Activated gamma-delta T cell treated with Interleukin-2 at 50 U/mL for 16 hours (primary cell): ENCODE measurements around the gene PRXL2A.
"Not testable (repeated sequence)": the region's sequence is repeated elsewhere in the genome, so short reads cannot be mapped to it uniquely, and the experiment has no call there.

ENCODE experiments used
- DNase-seq: peaks from one replicate; pipeline ENCODE4 v3.0.0-alpha.2; 2020

PRXL2A gene, protein sequence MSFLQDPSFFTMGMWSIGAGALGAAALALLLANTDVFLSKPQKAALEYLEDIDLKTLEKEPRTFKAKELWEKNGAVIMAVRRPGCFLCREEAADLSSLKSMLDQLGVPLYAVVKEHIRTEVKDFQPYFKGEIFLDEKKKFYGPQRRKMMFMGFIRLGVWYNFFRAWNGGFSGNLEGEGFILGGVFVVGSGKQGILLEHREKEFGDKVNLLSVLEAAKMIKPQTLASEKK

DNA sequence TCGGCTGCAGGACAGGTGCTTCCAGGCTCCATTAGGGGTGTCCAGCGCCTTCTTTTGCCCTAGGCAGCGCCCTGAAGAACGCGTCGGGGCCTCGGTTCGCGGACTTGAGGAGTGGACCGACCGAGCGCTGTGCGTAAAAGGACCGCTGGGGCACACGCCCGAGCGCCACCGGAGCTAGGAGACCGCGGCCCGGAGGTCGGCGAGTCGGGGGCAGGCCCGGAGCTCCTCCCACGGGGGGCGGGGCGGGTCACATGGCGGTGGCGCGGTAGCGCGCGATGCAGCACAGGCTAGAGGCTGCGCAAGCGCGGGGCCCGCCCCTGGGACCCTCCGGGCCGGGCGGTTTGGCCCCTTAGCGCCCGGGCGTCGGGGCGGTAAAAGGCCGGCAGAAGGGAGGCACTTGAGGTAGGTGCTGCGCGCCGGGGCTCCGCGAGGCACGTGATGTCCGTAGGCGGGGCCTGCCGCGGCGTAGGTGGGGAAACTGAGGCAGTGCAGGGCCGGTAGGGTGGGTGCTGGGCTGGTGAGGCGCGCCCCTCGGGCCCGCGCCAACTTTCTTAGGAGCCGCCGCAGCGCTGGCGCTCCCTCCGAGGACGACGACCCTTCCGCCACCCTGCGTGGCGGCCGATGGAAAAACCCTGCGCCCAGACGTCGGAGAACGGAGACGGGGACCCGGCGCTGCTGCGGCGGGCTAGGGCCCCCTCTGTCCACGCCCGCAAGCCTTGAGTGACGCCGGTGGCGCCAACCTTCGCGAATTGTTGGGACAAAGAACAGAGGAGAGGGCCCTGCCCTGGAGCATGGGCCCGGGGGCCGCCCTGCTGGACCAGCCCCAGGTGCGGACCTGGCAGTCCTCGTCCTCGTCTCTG is at the start of gene PRXL2A:
TSS of gene PRXL2A (plus strand) at position 310 of the 860 bp plus-strand sequence. CDS start 11,917 bp downstream, outside the sequence.
- peak; percentile 80 for DNase-seq

DNA sequence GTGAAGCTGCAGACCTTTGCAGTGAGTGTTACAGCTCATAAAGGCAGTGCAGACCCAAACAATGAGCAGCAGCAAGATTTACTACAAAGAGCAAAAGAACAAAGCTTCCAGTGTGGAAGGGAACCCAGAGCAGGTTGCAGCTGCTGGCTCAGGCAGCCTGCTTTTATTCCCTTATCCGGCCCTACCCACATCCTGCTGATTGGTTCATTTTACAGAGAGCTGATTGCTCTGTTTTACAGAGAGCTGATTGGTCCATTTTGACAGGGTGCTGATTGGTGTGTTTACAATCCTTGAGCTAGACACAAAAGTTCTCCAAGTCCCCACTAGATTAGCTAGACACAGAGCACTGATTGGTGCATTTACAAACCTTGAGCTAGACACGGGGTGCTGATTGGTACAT is 49.4 kb upstream of the PRXL2A start:
- not testable (repeated sequence) for DNase-seq

DNA sequence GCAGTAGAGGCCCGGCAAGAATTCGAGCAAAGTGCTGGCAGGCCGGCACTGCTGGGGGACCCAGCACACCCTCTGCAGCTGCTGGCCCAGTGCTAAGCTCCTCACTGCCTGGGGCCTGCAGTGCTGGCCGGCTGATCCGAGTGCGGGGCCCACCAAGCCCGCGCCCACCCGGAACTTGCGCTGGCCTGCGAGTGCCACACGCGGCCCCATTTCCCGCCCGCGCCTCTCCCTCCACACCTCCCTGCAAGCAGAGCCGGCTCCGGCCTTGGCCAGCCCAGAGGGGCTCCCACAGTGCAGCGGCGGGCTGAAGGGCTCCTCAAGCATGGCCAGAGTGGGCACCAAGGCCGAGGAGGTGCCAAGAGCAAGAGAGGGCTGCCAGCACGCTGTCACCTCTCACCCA is 48.7 kb upstream of the PRXL2A start:
- no peak for DNase-seq

DNA sequence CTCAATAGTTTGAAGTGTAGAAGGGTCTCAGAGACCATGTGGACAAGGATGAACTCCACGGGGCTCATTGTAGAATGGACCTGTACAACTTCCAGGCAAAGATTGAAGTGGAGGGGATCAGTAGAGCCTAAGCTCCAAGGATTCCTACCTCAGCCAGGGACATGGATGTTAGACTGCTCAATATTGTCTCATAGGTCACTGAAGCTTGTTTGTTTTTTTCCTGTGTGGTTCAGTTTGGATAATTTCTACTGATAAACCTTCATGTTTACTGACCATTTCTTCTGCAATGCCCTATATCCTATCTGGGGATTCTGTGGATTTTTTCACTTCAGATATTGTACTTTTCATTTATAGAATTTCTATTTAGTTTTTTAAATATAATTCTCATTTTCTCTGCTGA is 42.8 kb upstream of the PRXL2A start:
- DNase-seq: no peak

DNA sequence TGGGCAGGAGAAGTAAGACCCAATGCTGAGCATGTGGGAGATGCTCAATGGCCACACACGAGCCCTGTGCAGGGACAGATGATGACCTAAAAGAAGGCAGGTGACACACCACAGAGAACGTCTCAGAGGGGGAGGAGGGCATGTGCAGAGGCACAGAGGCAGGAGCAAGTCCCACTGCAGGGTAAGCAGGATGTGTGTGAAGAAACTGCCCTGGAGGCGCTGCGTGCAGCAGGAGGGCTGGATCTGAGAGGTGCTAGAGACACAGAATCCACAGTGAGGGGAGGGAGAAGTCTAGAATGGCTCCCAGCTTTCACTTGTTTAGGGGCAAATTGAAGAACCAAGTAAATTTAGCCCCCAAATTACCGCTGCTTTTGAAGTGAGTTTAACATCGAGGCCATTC is 36.9 kb upstream of the PRXL2A start:
- no peak for DNase-seq

DNA sequence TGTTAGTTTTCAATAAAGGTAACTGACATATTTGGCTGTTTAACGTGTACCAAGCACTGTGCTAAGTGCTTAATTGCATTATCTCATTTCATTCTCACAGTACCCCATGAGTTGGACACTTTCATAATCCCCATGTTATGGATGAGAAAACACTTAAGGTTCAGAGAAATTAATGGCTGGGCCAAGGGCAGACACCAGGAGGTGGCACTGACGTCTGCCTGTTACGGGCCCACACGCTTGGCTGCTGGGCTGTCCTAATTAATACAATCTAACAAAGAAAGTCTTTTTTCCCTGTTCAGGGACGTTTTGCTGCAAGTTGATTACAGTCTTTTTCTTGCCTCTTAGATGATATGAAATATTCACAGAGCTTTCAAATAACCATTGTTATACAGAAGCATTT is 35.7 kb upstream of the PRXL2A start:
- DNase-seq: no peak

DNA sequence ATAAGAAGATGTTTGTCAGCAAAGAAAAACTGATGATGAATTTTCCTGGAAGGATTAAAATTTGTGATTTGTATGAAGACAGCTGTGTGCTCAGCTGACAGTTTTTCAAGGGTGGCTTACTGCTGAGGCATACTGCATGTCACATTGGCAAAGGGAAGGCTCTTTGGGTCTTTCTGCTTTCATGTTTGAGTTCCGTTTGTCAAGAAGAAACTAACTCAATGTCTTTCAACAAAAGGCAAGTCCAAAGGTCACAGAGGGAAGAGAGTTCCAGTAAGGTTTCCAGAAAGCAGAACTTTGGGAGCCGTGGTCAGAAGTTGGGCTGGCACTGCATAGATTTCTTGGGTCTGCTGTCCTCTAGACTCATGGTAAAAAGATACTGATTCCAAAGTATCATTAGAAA is 34.8 kb upstream of the PRXL2A start:
- DNase-seq: no peak

DNA sequence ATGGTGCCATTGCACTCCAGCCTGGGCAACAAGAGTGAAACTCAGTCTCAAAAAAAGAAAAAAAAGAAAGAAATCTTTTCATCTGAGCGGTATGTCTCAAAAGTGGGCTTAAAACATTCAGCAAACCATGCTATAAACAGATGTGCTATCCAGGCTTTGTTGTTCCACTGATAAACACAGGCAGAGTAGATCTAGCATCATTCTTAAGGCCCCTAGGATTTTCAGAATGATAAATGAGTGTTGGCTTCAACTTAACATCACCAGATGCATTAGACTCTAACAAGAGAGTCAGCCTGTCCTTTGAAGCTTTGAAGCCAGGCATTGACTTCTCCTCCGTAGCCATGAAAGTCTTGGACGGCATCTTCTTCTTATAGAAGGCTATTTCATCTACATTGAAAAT is 28.6 kb upstream of the PRXL2A start:
- no peak for DNase-seq

DNA sequence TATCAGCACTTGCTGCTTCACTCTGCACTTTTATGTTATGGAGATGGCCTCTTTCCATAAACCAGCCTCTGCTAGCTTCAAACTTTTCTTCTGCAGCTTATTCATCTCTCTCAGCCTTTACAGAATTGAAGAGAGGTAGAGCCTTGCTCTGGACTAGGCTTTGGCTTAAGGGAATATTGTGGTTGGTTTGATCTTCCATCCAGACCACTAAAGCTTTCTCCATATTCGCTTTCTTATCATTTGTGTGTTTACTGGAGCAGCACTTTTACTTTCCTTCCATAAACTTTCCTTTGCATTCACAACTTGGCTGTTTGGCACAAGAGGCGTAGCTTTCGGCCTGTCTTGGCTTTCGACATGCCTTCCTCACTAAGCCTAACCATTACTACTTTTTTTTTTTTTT is 28.2 kb upstream of the PRXL2A start:
- DNase-seq: no peak

DNA sequence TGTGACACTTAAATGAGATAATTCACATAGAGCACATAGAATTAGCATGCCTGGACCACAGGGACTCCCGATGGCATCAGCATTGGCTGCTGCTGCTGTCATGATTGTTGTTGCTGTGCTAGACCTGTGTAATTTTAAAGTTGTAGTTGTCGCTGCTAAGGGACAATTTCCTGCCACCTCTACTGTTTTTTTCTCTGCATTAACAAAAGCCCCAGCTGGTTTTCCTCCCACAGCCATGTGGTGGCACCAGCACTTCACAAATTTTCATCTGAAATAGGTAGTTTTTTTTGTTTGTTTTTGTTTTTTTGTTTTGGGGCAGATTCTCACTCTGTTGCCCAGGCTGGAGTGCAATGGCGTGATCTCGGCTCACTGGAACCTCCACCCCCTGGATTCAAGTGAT is 25.4 kb upstream of the PRXL2A start:
- DNase-seq: peak; percentile 48

DNA sequence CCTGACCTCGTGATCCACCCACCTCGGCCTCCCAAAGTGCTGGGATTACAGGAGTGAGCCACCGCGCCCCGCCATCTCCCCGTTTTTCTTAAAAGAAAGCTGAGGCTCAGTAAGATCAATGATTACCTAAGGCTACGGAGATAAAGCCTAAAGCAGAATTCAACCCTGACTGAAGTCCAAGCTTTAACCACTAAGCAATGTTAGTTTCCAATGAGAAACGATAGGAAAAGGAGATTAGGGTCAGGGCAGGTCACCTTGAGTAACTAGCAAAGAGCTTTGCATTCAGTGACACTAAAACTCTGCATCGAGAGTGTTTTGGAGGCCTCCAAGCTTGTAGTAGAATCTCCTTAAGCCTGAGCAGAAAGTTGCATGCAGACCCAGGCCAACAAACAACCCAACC is 17.6 kb upstream of the PRXL2A start:
- DNase-seq: no peak

DNA sequence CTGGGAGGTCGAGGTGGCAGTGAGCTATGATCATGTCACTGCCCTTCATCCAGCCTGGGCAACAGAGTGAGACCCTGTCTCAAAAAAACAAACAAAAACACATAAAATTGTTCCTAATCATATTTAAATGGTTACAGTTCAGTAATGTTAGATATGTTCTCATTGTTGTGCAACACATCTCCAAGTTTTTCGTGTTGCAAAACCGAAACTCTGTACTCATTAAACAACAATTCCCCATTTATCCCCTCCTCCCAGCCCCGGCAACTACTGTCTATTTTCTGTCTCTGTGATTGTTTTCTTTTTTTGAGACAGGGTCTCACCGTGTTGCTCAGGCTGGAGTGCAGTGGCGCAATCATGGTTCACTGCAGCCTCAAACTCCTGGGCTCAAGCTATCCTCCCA is 16.1 kb upstream of the PRXL2A start:
- DNase-seq: no peak

DNA sequence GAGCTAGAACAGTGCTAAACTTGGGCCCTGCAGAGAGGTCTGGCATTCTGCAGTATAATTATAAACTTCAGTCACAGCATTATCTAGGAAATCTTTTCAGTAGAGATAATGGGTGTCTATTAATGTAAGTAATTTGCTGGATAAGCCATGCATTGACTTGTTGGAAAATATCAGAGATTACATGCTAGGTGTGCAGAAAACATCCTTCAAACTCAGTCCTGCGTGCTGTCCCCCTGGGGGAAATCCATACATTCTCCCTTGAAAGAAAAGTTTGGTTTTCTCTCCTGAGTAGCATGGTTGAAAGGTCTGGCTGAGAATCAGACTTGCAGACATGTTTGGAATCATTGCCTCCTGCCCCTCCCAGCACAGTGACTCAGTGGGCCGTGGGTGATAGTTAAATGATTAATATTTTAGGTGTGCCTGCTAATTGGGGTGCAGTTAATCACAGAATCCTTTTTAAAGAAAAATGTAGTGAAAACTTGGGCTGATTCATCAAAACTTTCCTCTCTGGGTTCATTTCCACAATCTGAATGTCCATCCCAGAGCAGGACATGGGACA is 13.9 kb upstream of the PRXL2A start:
- no peak for DNase-seq

DNA sequence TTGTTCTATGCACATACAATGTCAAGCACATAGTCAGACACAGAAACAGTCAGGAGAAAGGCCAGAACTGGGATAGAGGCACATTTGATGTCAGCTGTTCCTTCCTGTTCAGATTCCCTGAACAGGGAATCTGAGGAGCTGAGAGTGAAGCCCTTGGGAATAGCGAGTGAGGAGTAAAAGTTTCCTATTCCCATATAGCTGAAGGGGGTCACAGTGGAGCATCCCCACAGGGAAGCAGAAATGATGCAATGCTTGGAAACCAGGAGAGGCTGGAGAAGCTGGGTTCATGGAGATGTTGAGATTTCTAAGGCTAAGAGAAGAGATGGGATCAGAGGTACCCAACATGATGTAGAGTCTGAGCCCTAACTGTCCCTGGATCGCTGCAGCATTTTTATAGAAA is 11.3 kb upstream of the PRXL2A start:
- no peak for DNase-seq

DNA sequence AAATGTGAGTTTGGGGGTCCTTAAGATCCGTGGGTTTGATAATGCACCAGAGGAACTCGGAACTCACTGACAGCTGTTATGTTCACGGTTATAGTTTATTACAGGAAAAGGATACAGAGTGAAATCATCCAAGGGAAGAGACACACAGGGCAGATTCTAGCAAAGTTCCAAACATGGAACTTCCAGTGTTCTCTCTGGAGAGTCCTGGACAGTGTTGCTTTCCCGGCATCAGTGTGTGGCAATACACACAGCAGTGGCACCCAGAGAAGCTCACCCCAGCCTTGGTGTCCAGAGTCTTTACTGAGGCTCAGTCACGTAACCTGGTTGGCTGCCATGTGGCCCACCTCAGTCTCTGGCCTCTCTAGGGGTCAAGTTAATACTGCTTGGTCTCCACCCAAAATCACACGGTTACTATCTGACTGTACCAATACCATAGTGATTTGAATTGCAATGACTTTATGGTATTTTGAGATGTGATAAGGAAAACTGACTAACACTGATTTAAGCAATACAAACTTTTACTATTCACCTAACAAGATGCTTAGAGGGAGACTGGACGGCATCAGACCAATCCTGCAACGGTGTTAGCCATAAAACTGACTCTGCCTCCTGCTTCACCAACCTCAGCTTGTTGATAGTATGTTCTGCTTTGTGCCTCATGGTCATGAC is 8.1 kb upstream of the PRXL2A start:
- DNase-seq: no peak

DNA sequence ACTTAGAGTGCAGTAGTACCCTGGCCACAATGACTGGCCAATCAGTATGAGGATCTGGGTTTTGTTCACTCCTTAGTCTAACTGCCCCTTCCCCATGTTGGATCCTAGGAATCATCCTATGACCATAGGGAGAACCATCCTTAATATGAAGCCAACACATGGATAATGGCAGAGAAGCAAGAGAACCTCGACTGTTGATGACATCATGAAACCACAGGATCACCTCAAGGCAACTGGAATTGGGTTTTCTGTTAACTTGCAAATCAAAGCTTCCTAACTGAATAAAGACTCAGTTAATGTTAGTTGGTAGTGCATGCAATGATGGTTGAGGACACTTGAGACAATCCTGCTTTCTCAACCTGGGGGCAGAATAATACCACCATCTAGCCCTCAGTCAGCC is 3.3 kb upstream of the PRXL2A start:
- no peak for DNase-seq

DNA sequence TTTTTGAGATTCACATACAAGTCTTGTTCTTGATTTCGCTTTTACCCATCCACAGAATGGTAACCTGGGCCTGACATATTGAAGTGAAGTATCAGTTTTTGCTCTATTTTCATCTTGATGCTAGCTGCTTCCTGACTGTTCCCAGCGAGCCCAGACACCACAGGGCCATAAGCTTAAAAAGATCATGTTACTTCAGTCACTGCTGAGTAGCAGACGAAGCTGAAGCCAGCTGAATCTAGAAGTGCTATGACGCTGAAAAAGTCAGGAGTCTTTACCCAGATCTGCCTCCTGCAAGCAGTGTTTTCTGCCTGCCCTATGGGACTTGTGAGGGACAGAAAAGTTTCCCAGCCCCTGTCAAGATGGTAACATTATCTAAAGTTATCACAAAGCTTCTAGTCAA is 2.7 kb upstream of the PRXL2A start:
- no peak for DNase-seq

DNA sequence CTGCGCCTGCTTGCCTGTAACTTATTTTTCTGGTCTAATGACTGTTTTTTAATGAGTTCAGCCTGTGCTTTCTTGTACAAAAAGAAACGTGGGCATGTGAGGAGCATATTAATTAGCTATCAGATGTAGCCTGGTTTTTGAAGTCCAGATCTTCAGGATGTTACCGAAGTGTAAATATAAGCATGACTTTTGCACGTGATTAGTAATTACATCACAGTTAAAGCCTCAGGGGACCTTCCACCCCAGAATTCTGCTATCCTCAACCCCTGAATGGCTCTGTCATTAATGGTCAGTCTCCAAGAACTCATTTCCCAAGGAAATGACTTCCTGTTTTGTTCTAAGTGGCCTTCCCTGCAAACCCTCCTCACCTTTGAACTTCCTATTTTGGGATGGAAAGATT is 2.1 kb upstream of the PRXL2A start:
- no peak for DNase-seq

DNA sequence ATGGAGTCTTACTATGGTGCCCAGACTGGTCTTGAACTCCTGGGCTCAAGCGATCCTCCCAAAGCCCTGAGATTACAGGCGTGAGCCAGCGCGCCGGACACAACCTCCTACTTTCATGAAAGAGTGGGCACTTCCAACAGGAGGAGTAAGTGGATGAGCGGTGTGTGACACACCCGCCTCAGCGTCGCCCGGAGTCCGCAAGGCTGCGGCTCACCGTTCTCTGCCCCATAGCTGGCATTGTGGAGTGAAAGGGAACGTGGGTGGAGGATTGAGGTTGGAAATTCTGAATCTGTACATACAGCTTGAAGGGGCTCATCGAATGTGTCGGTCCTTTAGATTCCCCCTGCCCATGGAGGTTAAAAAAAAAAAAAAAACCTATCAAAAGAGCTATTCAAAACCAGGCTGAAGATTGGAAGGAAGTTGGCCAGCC is 524 bp upstream of the PRXL2A start:
- no peak for DNase-seq

DNA sequence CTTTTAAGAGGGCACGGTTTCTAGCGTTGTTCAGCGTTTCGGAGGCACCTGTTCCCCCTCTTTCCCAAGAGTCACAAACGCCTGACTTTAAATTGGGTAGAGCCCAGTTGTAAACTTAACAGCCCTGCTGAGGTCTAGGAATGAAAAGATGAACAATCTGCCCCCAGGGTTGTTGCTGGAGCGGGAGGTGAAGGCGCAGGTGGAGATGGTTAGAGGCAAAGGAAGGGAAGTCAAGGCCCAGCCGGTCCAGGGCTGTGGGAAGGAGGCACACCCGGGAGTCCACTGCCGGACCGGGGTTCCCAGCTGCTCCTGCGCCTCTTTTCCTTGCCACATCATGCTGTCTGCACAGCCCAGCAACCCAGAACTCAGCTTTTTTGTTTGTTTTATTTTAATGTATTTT is 770 bp downstream of the PRXL2A start:
- DNase-seq: no peak

DNA sequence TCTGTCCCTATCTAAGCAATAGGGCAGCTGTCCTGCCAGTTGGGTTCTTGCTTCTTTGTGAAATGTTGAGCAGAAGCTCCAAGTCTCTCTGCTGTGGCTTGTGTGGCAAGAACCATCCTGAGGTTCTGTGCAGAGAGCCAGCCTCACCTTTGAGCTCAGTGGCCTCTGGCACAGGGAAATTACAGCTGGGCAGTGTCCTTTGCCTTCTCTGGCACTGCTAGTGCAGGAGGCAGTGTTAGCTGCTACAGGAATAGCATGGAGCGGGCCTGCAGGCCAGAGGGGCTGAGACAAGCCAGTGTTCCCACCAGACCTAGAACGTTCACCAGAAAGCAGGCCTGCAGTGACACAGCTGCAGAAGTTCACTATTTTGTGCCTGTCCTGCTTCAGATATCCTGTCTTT is 1.8 kb downstream of the PRXL2A start:
- DNase-seq: no peak

DNA sequence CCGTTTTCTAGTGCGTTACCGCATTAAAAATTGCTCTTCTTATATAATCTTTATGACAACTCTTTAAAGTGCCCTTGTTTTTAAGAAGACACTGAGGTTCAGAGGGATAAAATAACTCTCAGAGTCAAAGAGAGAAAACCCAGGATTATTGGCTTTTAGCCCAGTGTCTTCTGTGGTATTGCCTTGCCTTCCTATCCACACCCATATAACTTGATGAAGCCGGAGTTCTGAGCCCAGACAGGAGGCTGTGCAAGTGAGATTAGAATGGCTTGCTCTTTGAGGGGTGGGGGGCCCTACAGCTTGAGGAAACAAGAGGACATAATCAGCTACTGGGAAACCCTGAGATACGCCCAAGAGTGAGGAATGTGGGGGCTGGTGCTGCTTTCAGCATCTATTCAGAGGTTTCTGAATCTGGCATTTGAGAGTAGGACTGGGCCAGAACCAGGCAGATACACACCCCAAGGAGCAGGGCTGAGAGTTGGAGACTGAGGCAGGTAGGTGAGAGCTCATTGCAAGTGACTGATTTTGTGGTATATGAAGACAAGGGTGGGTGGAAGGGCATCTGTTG is 2.3 kb downstream of the PRXL2A start:
- DNase-seq: no peak

DNA sequence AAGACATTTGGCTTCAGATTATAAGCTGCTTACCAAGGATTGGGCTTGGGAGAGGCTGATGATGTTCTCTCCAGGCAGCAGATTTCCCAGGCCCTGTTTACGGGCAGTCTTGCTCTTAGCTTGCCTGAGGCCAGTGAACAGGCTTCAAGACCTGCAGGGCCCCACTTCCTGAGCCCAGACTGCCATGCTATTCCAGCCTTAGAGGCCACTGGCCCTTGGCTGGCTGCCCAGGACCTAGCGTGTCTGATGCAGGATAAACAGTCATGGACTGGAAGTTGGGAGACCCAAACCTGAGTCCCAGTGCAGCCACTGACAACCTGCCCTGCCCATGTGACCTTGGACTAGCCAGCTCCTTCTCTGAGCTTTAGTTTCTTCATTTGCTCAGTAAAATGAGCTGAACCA is 2.9 kb downstream of the PRXL2A start:
- no peak for DNase-seq
